HepG2 (cell line): ENCODE results near the gene BANK1. TPM values are rescaled to one million over a fixed set of nuclear protein-coding genes. Genes with fewer than 3 reads are reported as not detected.

Source experiments
- ATAC-seq: fragments of 200-7000 bp; cut with Tn5 transposase; 3 replicates; pipeline ENCODE4 v1.9.1; 2020; ENCODE audit warnings: mild to moderate bottlenecking, moderate library complexity
- BruUV-seq: library from RNA; stranded (reverse); fragments of 400-500 nt; replicated peaks from 2 replicates; lab custom pipeline; 2021; lab: Mats Ljungman, UMichigan
- CTCF ChIA-PET: fragments of 300-600 bp; formaldehyde crosslinking; extraction: SDS; loops from one replicate; lab custom pipeline; 2021; ENCODE audit warnings: low total read pairs, inconsistent platforms, low intra/inter-chr PET ratio; lab: Yijun Ruan, JAX
- POLR2A ChIA-PET: fragments of 350-600 bp; sonication (Branson Sonifier 250); formaldehyde crosslinking; loops from one replicate; lab custom pipeline; 2020; ENCODE audit warnings: antibody characterized with exemption, inconsistent platforms; lab: Yijun Ruan, JAX
- DNase-seq: peaks from one replicate; pipeline ENCODE4 v3.0.0-alpha.2; 2015; ENCODE audit warnings: low spot score
- FAIRE-seq: peaks from 3 replicates; lab custom pipeline; 2011; peaks lifted over from hg19 to GRCh38; lab: Jason Lieb, UNC
- H2AFZ ChIP-seq: one replicate; pipeline ENCODE4 v1.6.1; 2011; ENCODE audit warnings: low read length, inconsistent platforms
- H3K27ac ChIP-seq: fragments of 300-600 bp; 3 replicates; pipeline ENCODE4 v1.8.0; 2011; ENCODE audit warnings: mixed run types, mild to moderate bottlenecking, mixed read lengths, low read length, inconsistent platforms; ENCODE audit not compliant: insufficient read depth; ENCODE audit errors: extremely low read length
- H3K27me3 ChIP-seq, 2 experiments: fragments of 200-600 bp in 1 of 2; 2 replicates in 1 of 2; 3 replicates in 1 of 2; pipeline versions ENCODE4 v1.6.0 to v1.8.0; 2011; ENCODE audit warnings: low read length in 2 of 2, mild to moderate bottlenecking in 2 of 2, moderate library complexity in 2 of 2, inconsistent platforms in 1 of 2; ENCODE audit not compliant: insufficient read depth in 2 of 2, control insufficient read depth in 1 of 2
- H3K36me3 ChIP-seq, 2 experiments: fragments of 200-600 bp in 1 of 2; replicated peaks in 1 of 2; 2 replicates in 1 of 2; 3 replicates in 1 of 2; pipeline versions ENCODE4 v1.5.1 to v1.8.0; 2011; ENCODE audit warnings: low read length in 2 of 2, inconsistent platforms in 1 of 2; ENCODE audit not compliant: insufficient read depth in 2 of 2, control insufficient read depth in 1 of 2
- H3K4me1 ChIP-seq: 2 replicates; pipeline ENCODE4 v1.5.1; 2012; ENCODE audit warnings: low read length, inconsistent platforms; ENCODE audit not compliant: insufficient read depth
- H3K4me2 ChIP-seq: 2 replicates; pipeline ENCODE4 v1.6.0; 2011; ENCODE audit warnings: low read depth, low read length, inconsistent platforms
- H3K4me3 ChIP-seq, 3 experiments: fragments of 200-600 bp in 1 of 3; sonication (generic), shearing (Covaris generic) in 1 of 3; replicated peaks in 1 of 3; 2 replicates each; pipeline ENCODE4 v1.5.1; 2011 to 2016; ENCODE audit warnings: low read length in 3 of 3, inconsistent platforms in 2 of 3, low read depth in 2 of 3, mild to moderate bottlenecking in 2 of 3, control low read depth in 1 of 3, mixed read lengths in 1 of 3; ENCODE audit not compliant: insufficient read depth in 1 of 3
- H3K79me2 ChIP-seq: one replicate; pipeline ENCODE4 v1.6.1; 2011; ENCODE audit warnings: low read length, inconsistent platforms; ENCODE audit not compliant: insufficient read depth
- H3K9ac ChIP-seq: 2 replicates; pipeline ENCODE4 v1.6.0; 2011; ENCODE audit warnings: mild to moderate bottlenecking, low read depth, low read length, inconsistent platforms; ENCODE audit not compliant: insufficient read depth
- H3K9me3 ChIP-seq: 2 replicates; pipeline ENCODE4 v1.5.1; 2012; ENCODE audit warnings: mild to moderate bottlenecking, low read length
- H4K20me1 ChIP-seq: 2 replicates; pipeline ENCODE4 v1.6.0; 2011; ENCODE audit warnings: inconsistent platforms, mild to moderate bottlenecking, low read length, moderate library complexity; ENCODE audit not compliant: insufficient read depth
- BHLHE40 ChIP-seq: IDR thresholded peaks from 2 replicates; pipeline ENCODE4 v1.6.1; 2011; ENCODE audit warnings: low read length, improper control_type of control experiment
- CHCHD3 ChIP-seq: sonication (generic); formaldehyde crosslinking; IDR thresholded peaks from 2 replicates; pipeline ENCODE4 v1.8.0; 2022; ENCODE audit warnings: mild to moderate bottlenecking, missing genetic modification reagents, moderate library complexity
- ETV5 ChIP-seq: IDR thresholded peaks from 2 replicates; pipeline ENCODE4 v1.6.1; 2018; ENCODE audit warnings: missing biosample characterization, missing genetic modification reagents, inconsistent platforms, borderline replicate concordance
- IKZF1 ChIP-seq: fragments of 450-650 bp; IDR thresholded peaks from 2 replicates; pipeline ENCODE4 v1.7.1; 2016
- KMT2A ChIP-seq: sonication (generic); formaldehyde crosslinking; IDR thresholded peaks from 2 replicates; pipeline ENCODE4 v1.4.0; 2020; ENCODE audit warnings: missing genetic modification reagents
- RBFOX2 ChIP-seq: fragments of 200-400 bp; formaldehyde crosslinking; IDR thresholded peaks from 2 replicates; pipeline ENCODE4 v1.6.1; 2017; ENCODE audit warnings: low read depth, mild to moderate bottlenecking, low read length
- ZNF205 ChIP-seq: IDR thresholded peaks from 2 replicates; pipeline ENCODE4 v1.6.1; 2018; ENCODE audit warnings: missing biosample characterization, missing genetic modification reagents
- ZNF274 ChIP-seq: sonication (generic); formaldehyde crosslinking; IDR thresholded peaks from 2 replicates; pipeline ENCODE4 v1.5.1; 2020; ENCODE audit warnings: mild to moderate bottlenecking, missing genetic modification reagents
- WGBS: methylation state at CpG from one replicate; pipeline ENCODE4 v1.1.6; 2017; ENCODE audit warnings: low lambda C conversion rate; 5-methylcytosine and 5-hydroxymethylcytosine counted together
- in situ Hi-C: cut with HindIII; loops from 2 replicates; pipeline ENCODE4 v1.10.0; 2017; ENCODE audit warnings: low pct_unique_long_range_greater_than_20kb; ENCODE audit not compliant: extremely low pct_ligation_motif_present
- intact Hi-C: fragments of 100-400 bp; cut with micrococcal nuclease; formaldehyde crosslinking; loops from one replicate; pipeline ENCODE4 v1.10.0; 2022; ENCODE audit not compliant: unreplicated experiment
- polyA plus RNA-seq, 8 experiments: library from polyadenylated mRNA; depleted of rRNA in 3 of 8; stranded (reverse) in 7 of 8; unstranded in 1 of 8; fragments of >200 nt; fragmentation: Illumina TruSeq in 4 of 8; extraction: Trizol in 4 of 8; gene quantifications; 2 replicates each; pipeline versions ENCODE4 v1.2.1 to v1.2.3, GENCODE V29; 2011 to 2016; ENCODE audit warnings: low read depth in 4 of 8, missing spikeins in 1 of 8, mixed read lengths in 1 of 8; ENCODE audit not compliant: insufficient read depth in 1 of 8
- total RNA-seq, 5 experiments: library from RNA; depleted of rRNA; stranded (reverse); fragments of >200 nt; fragmentation: Illumina TruSeq; extraction: Trizol; gene quantifications; 2 replicates each; pipeline ENCODE4 v1.2.3, GENCODE V29; 2016; ENCODE audit warnings: low read depth in 1 of 5
- TF ChIP-seq, protein P1 (sequence below): sonication (generic); formaldehyde crosslinking; IDR thresholded peaks from 2 replicates; pipeline ENCODE4 v1.9.0; 2021; ENCODE audit warnings: missing genetic modification reagents, borderline replicate concordance
- TF ChIP-seq, protein P2 (sequence below): sonication (generic); formaldehyde crosslinking; IDR thresholded peaks from 2 replicates; pipeline ENCODE4 v1.8.0; 2022; ENCODE audit warnings: mild to moderate bottlenecking, missing genetic modification reagents, moderate library complexity
- TF ChIP-seq, protein P3 (sequence below): sonication (generic); formaldehyde crosslinking; IDR thresholded peaks from 2 replicates; pipeline ENCODE4 v1.4.0; 2020; ENCODE audit warnings: mild to moderate bottlenecking, missing genetic modification reagents
- TF ChIP-seq, protein P4 (sequence below): sonication (generic); formaldehyde crosslinking; IDR thresholded peaks from 2 replicates; pipeline ENCODE4 v1.4.0; 2020; ENCODE audit warnings: low read depth, mild to moderate bottlenecking, missing genetic modification reagents
- TF ChIP-seq, protein P5 (sequence below): sonication (generic); formaldehyde crosslinking; IDR thresholded peaks from 2 replicates; pipeline ENCODE4 v1.8.1; 2022; ENCODE audit warnings: low read depth, mild to moderate bottlenecking, missing genetic modification reagents

Gene BANK1
- total and polyA plus RNA-seq, 2 of the 13 experiments (the other 11 are each of a cell fraction or from before 2014, with no cell fraction given): 0.15 TPM; not detected in 1

DNA sequence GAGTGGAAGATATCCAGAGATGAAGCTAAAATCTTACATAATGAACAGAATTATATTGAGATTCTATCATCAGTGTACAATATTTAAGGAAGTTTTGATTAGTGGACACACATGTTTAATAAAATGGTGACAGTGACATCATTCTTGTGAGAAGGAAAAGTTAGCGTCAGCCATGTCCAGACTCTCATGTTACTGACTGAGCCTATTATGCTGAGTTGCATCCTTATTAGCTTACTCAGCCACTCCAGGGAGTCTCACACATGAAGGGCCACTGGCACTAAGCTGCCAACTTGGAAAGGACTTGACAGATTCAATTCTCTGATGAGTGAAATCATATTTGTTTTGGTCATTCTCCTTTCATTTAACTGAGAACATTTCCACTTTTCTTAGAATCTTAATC lies 170.6 kb downstream of the BANK1 start (continued):
- TF ChIP-seq, protein P1, sequence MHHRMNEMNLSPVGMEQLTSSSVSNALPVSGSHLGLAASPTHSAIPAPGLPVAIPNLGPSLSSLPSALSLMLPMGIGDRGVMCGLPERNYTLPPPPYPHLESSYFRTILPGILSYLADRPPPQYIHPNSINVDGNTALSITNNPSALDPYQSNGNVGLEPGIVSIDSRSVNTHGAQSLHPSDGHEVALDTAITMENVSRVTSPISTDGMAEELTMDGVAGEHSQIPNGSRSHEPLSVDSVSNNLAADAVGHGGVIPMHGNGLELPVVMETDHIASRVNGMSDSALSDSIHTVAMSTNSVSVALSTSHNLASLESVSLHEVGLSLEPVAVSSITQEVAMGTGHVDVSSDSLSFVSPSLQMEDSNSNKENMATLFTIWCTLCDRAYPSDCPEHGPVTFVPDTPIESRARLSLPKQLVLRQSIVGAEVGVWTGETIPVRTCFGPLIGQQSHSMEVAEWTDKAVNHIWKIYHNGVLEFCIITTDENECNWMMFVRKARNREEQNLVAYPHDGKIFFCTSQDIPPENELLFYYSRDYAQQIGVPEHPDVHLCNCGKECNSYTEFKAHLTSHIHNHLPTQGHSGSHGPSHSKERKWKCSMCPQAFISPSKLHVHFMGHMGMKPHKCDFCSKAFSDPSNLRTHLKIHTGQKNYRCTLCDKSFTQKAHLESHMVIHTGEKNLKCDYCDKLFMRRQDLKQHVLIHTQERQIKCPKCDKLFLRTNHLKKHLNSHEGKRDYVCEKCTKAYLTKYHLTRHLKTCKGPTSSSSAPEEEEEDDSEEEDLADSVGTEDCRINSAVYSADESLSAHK (CRISPR knock-in tag): no peak
- TF ChIP-seq, protein P2, sequence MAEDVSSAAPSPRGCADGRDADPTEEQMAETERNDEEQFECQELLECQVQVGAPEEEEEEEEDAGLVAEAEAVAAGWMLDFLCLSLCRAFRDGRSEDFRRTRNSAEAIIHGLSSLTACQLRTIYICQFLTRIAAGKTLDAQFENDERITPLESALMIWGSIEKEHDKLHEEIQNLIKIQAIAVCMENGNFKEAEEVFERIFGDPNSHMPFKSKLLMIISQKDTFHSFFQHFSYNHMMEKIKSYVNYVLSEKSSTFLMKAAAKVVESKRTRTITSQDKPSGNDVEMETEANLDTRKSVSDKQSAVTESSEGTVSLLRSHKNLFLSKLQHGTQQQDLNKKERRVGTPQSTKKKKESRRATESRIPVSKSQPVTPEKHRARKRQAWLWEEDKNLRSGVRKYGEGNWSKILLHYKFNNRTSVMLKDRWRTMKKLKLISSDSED (CRISPR knock-in tag): no peak
- no peak for TF ChIP-seq BHLHE40

DNA sequence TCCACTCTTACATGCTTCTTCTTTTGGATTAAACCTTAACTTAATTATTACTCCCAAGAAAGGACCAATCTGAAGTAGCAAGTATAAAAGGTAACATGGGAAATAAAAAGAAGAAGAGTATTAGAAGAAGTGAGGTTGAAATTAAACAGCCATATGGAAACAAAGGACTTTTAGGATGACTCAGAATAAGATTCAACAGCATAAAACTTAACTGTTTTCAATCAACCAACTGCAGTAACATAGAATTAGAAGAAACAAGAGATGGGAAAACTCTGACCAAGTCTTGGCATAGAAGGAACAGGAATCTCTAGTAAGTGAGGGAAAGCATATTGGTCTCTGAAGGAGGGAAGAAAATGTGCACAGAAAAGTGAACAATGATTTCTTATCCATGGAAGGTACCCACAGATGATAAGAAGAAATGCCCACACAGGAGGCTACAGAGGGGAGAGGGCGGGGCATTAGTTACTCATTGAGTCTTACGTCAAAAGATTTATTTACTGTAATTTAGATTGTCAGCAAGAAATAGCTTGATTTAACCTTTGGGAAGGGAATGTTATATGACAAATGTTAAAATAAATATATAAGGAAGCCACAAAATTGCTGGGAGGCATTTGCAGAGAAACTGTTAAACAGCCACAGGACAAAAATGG lies 177.3 kb downstream of the BANK1 start:
- 29% methylated on average over 2 of the region's 2 CpGs for WGBS
- Histone ChIP-seq H3K36me3 (no peaks in the 10 kb centered on the region), H3K9ac (no peak overlapping the region), H3K4me1 (peaks cover 6% of the 10 kb centered on the region; the same call in 1 of the 2 replicates), H3K27me3 (no peaks in the 10 kb centered on the region), H3K4me3 (no peak overlapping the region), H4K20me1 (no peaks in the 10 kb centered on the region), H3K9me3 (no peaks in the 10 kb centered on the region), H3K27ac (no peak overlapping the region), H3K79me2 (no peaks in the 10 kb centered on the region), H3K4me2 (no peak overlapping the region), H2AFZ (no peak overlapping the region)
- ATAC-seq: no peak
- CTCF ChIA-PET: no interaction called here
- in situ Hi-C loops (no loop called here), intact Hi-C loops (no loop called here)
- FAIRE-seq: no peak
- no peak for DNase-seq
- no TSS peak for BruUV-seq
- POLR2A ChIA-PET: no interaction called here
- TF ChIP-seq RBFOX2 (no peak), KMT2A (CRISPR knock-in tag) (no peak), CHCHD3 (CRISPR knock-in tag) (no peak), ZNF205 (CRISPR knock-in tag) (no peak), ETV5 (no peak), ZNF274 (no peak), IKZF1 (no peak)
- TF ChIP-seq, protein P3, sequence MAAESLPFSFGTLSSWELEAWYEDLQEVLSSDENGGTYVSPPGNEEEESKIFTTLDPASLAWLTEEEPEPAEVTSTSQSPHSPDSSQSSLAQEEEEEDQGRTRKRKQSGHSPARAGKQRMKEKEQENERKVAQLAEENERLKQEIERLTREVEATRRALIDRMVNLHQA (CRISPR knock-in tag): no peak
- TF ChIP-seq, protein P4, sequence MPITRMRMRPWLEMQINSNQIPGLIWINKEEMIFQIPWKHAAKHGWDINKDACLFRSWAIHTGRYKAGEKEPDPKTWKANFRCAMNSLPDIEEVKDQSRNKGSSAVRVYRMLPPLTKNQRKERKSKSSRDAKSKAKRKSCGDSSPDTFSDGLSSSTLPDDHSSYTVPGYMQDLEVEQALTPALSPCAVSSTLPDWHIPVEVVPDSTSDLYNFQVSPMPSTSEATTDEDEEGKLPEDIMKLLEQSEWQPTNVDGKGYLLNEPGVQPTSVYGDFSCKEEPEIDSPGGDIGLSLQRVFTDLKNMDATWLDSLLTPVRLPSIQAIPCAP: no peak
- TF ChIP-seq, protein P5, sequence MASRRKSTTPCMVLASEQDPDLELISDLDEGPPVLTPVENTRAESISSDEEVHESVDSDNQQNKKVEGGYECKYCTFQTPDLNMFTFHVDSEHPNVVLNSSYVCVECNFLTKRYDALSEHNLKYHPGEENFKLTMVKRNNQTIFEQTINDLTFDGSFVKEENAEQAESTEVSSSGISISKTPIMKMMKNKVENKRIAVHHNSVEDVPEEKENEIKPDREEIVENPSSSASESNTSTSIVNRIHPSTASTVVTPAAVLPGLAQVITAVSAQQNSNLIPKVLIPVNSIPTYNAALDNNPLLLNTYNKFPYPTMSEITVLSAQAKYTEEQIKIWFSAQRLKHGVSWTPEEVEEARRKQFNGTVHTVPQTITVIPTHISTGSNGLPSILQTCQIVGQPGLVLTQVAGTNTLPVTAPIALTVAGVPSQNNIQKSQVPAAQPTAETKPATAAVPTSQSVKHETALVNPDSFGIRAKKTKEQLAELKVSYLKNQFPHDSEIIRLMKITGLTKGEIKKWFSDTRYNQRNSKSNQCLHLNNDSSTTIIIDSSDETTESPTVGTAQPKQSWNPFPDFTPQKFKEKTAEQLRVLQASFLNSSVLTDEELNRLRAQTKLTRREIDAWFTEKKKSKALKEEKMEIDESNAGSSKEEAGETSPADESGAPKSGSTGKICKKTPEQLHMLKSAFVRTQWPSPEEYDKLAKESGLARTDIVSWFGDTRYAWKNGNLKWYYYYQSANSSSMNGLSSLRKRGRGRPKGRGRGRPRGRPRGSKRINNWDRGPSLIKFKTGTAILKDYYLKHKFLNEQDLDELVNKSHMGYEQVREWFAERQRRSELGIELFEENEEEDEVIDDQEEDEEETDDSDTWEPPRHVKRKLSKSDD (CRISPR knock-in tag): no peak
